K562 (cell line): Measurements from ENCODE around the gene ESRRG. TPM values are rescaled to one million over a fixed set of nuclear protein-coding genes. Genes with fewer than 3 reads are reported as not detected.

ENCODE experiments used
- ATAC-seq: fragments of 200-7000 bp; cut with Tn5 transposase; 3 replicates; pipeline ENCODE4 v1.9.1; 2020; ENCODE audit warnings: moderate library complexity
- BruUV-seq: library from RNA; stranded (reverse); fragments of 400-500 nt; replicated peaks from 2 replicates; lab custom pipeline; 2021; lab: Mats Ljungman, UMichigan
- CTCF ChIA-PET: fragments of 300-600 bp; formaldehyde crosslinking; extraction: SDS; loops from one replicate; lab custom pipeline; 2021; ENCODE audit warnings: low intra/inter-chr PET ratio; lab: Yijun Ruan, JAX
- POLR2A ChIA-PET: fragments of 300-600, 350-650 bp; sonication (Branson Sonifier 250); formaldehyde crosslinking; extraction: SDS; loops from one replicate; lab custom pipeline; 2021; ENCODE audit warnings: antibody characterized with exemption, inconsistent platforms; lab: Yijun Ruan, JAX
- DNase-seq, 4 experiments: peaks; one replicate each; pipeline versions ENCODE4 v3.0.0 to v3.0.0-alpha.2; 2011 to 2018; ENCODE audit warnings: low spot score in 3 of 4, mixed read lengths in 3 of 4; ENCODE audit errors: extremely low read depth in 1 of 4
- FAIRE-seq: peaks from 2 replicates; lab custom pipeline; 2011; peaks lifted over from hg19 to GRCh38; lab: Jason Lieb, UNC
- H2AFZ ChIP-seq: 2 replicates; pipeline ENCODE4 v1.6.0; 2011; ENCODE audit warnings: low read depth, low read length, control low read depth, inconsistent platforms
- H3K27ac ChIP-seq: fragments of 200-600 bp; 3 replicates; pipeline ENCODE4 v1.8.0; 2011; ENCODE audit warnings: low read depth, mild to moderate bottlenecking, control low read depth, inconsistent platforms, low read length, moderate library complexity, mixed read lengths; ENCODE audit errors: extremely low read depth
- H3K27me3 ChIP-seq, 2 experiments: fragments of 300-600 bp in 1 of 2; 2 replicates in 1 of 2; 3 replicates in 1 of 2; pipeline versions ENCODE4 v1.6.0 to v1.8.0; 2011; ENCODE audit warnings: inconsistent platforms in 2 of 2, low read length in 2 of 2, mild to moderate bottlenecking in 1 of 2, mixed read lengths in 1 of 2, moderate library complexity in 1 of 2; ENCODE audit not compliant: control insufficient read depth in 2 of 2, insufficient read depth in 2 of 2
- H3K36me3 ChIP-seq: fragments of 300-600 bp; 3 replicates; pipeline ENCODE4 v1.8.0; 2011; ENCODE audit warnings: mild to moderate bottlenecking, low read length, inconsistent platforms; ENCODE audit not compliant: control insufficient read depth, insufficient read depth
- H3K4me1 ChIP-seq, 2 experiments: fragments of 200-600 bp in 1 of 2; replicated peaks in 1 of 2; 2 replicates in 1 of 2; 3 replicates in 1 of 2; pipeline versions ENCODE4 v1.5.1 to v1.8.0; 2011; ENCODE audit warnings: inconsistent platforms in 2 of 2, low read length in 2 of 2, mild to moderate bottlenecking in 1 of 2, mixed read lengths in 1 of 2, moderate library complexity in 1 of 2; ENCODE audit not compliant: control insufficient read depth in 2 of 2, insufficient read depth in 2 of 2
- H3K4me2 ChIP-seq: 2 replicates; pipeline ENCODE4 v1.6.1; 2011; ENCODE audit warnings: low read length, control low read depth, inconsistent platforms, mixed read lengths; ENCODE audit not compliant: insufficient read depth
- H3K4me3 ChIP-seq: fragments of 200-600 bp; sonication (generic), shearing (Covaris generic); 2 replicates; pipeline ENCODE4 v1.5.1; 2016; ENCODE audit warnings: control low read depth, inconsistent platforms
- H3K79me2 ChIP-seq: fragments of 200-600 bp; 3 replicates; pipeline ENCODE4 v1.8.0; 2011; ENCODE audit warnings: low read length, inconsistent platforms; ENCODE audit not compliant: control insufficient read depth, insufficient read depth
- H3K9ac ChIP-seq, 2 experiments: 2 replicates each; pipeline versions ENCODE4 v1.6.0 to v1.6.1; 2011; ENCODE audit warnings: low read depth in 2 of 2, low read length in 2 of 2, control low read depth in 1 of 2, inconsistent platforms in 1 of 2, mild to moderate bottlenecking in 1 of 2, mixed read lengths in 1 of 2; ENCODE audit not compliant: insufficient read depth in 1 of 2
- H3K9me1 ChIP-seq: one replicate; pipeline ENCODE4 v1.6.0; 2011; ENCODE audit warnings: inconsistent platforms, mild to moderate bottlenecking, low read length, moderate library complexity; ENCODE audit not compliant: control insufficient read depth, insufficient read depth
- H3K9me3 ChIP-seq: replicated peaks from 2 replicates; pipeline ENCODE4 v1.5.1; 2011; ENCODE audit warnings: low read depth, low read length, inconsistent platforms; ENCODE audit not compliant: control insufficient read depth, insufficient read depth
- H4K20me1 ChIP-seq: replicated peaks from 2 replicates; pipeline ENCODE4 v1.6.1; 2011; ENCODE audit warnings: low read length, inconsistent platforms, mixed read lengths; ENCODE audit not compliant: control insufficient read depth, insufficient read depth
- CBFA2T2 ChIP-seq: fragments of 450-650 bp; conservative IDR thresholded peaks from 2 replicates; pipeline ENCODE4 v1.6.1; 2017; ENCODE audit warnings: mild to moderate bottlenecking
- CEBPG ChIP-seq, 3 experiments: fragments of 200-800 bp in 1 of 3; sonication (Bioruptor generic) in 1 of 3; sonication (generic) in 1 of 3; formaldehyde crosslinking in 1 of 3; IDR thresholded peaks in 2 of 3; conservative IDR thresholded peaks in 1 of 3; 2 replicates each; pipeline versions ENCODE4 v1.6.1 to v1.8.0; 2016 to 2022; ENCODE audit warnings: missing compliant biosample characterization in 2 of 3, missing genetic modification characterization in 2 of 3, mild to moderate bottlenecking in 1 of 3, missing genetic modification reagents in 1 of 3
- HMGN3 ChIP-seq: IDR thresholded peaks from 2 replicates; pipeline ENCODE4 v1.6.1; 2011; ENCODE audit warnings: borderline replicate concordance, low read depth, mild to moderate bottlenecking, mixed read lengths, low read length; ENCODE audit not compliant: insufficient read length; ENCODE audit errors: extremely low read depth
- NR1H2 ChIP-seq: sonication (generic); formaldehyde crosslinking; IDR thresholded peaks from 2 replicates; pipeline ENCODE4 v1.4.0; 2020; ENCODE audit warnings: mild to moderate bottlenecking, missing genetic modification reagents
- SNRNP70 ChIP-seq: fragments of 200-400 bp; formaldehyde crosslinking; optimal IDR thresholded peaks from 2 replicates; pipeline ENCODE3; 2017; ENCODE audit warnings: low read depth, low read length
- SRSF7 ChIP-seq: fragments of 200-400 bp; formaldehyde crosslinking; optimal IDR thresholded peaks from 2 replicates; pipeline ENCODE3; 2017; ENCODE audit warnings: mild to moderate bottlenecking, low read depth, low read length
- XRCC4 ChIP-seq: IDR thresholded peaks from one replicate; pipeline ENCODE4 v1.6.1; 2011; ENCODE audit not compliant: insufficient read depth, insufficient read length; ENCODE audit errors: extremely low read depth
- ZFPM2 ChIP-seq: fragments of 250-450 bp; sonication (Bioruptor Pico); IDR thresholded peaks from 2 replicates; pipeline ENCODE4 v1.5.1; 2022; ENCODE audit warnings: mild to moderate bottlenecking
- ZNF830 ChIP-seq: fragments of 250-450 bp; sonication (Bioruptor Pico); IDR thresholded peaks from 2 replicates; pipeline ENCODE4 v1.5.0; 2021; ENCODE audit warnings: mild to moderate bottlenecking
- WGBS: fragments of 100-300 bp; shearing (Covaris generic); methylation state at CpG from one replicate; pipeline ENCODE4 v1.1.6; 2016; ENCODE audit warnings: low coverage, mixed read lengths; ENCODE audit not compliant: insufficient coverage; ENCODE audit errors: missing lambda C conversion rate; 5-methylcytosine and 5-hydroxymethylcytosine counted together
- in situ Hi-C: fragments of 300-500 bp; cut with MboI; formaldehyde crosslinking; loops from 4 replicates; pipeline ENCODE4 v1.15.0; 2018; ENCODE audit warnings: inconsistent platforms, mixed read lengths
- intact Hi-C: fragments of 100-400 bp; cut with micrococcal nuclease; formaldehyde crosslinking; loops from 2 replicates; pipeline ENCODE4 v1.14.2; 2022
- polyA plus RNA-seq, 8 experiments: library from polyadenylated mRNA; depleted of rRNA in 4 of 8; stranded (reverse) in 5 of 8; unstranded in 3 of 8; fragments of >200 nt; fragmentation: Nextera tagmentation in 2 of 8; fragmentation: Illumina TruSeq in 1 of 8; extraction: Ambion mirVana in 2 of 8; extraction: Trizol in 1 of 8; gene quantifications; 2 replicates each; pipeline versions ENCODE4 v1.2.1 to v1.2.3, GENCODE V29; 2011 to 2014; ENCODE audit warnings: inconsistent platforms in 1 of 8, missing spikeins in 1 of 8
- total RNA-seq, 7 experiments: library from RNA; depleted of rRNA in 6 of 7; stranded (reverse); fragments of >200 nt in 6 of 7; fragmentation: Illumina TruSeq in 2 of 7; extraction: Trizol in 2 of 7; gene quantifications; 2 replicates each; pipeline versions ENCODE4 v1.2.1 to v1.2.3, GENCODE V29; 2011 to 2021; ENCODE audit warnings: low replicate concordance in 1 of 7
- TF ChIP-seq, protein P1 (sequence below): fragments of 450-650 bp; IDR thresholded peaks from 2 replicates; pipeline ENCODE4 v1.6.1; 2018; ENCODE audit not compliant: partially characterized antibody
- TF ChIP-seq, protein P2 (sequence below): fragments of 250-450 bp; sonication (Bioruptor Pico); IDR thresholded peaks from 2 replicates; pipeline ENCODE4 v1.6.1; 2021; ENCODE audit warnings: mild to moderate bottlenecking
- TF ChIP-seq, protein P3 (sequence below), 2 experiments: fragments of 450-650 bp; IDR thresholded peaks; 2 replicates each; pipeline ENCODE4 v1.6.1; 2016

The ESRRG gene
- total and polyA plus RNA-seq, 9 of the 15 experiments (the other 6 are each of a cell fraction or from before 2014, with no cell fraction given) = not detected

DNA sequence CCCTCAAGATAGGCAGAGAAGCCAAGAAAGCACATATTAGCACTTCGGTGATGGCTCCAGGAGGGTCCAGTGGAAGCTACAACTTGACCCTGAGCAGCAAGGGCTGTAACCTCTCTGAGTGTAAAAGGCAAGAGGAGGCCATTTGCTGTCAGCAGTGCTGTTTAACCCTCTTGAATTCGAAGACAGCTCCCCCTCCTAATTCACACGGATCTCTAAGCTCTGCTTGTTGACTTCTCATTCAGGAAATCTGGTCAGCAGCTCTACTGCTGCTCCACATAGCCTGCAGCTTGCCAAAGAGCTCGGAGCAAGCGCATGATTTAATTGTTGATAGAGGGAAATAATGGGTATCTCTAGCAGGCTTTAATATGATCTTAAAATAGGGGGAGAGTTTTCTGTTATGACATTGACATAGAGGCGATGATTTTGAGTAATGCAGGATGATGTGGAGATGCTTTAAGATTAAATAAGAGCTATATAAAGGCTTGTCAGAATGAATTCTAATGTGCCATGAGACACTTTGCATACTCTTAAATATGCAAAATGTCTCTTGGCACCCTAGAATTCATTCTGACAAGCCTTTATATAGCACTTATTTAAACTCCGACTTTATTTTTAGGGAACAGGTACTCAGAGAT, 220.6 kb downstream of the ESRRG start:
- no peak for FAIRE-seq

More for the DNA sequence above, 220.6 kb downstream of the ESRRG start:
- CTCF ChIA-PET = no interaction called here
- H3K36me3 ChIP-seq = no peaks in the 10 kb centered on the region
- H3K4me3 ChIP-seq = no peak overlapping the region
- ATAC-seq = no peak
- H3K9me1 ChIP-seq = no peaks in the 10 kb centered on the region
- no peaks in the 10 kb centered on the region for H3K4me1 ChIP-seq
- no peak for DNase-seq
- no peak overlapping the region for H3K9ac ChIP-seq
- no peak overlapping the region for H2AFZ ChIP-seq
- no peaks in the 10 kb centered on the region for H4K20me1 ChIP-seq
- 1% methylated on average over 7 of the region's 7 CpGs for WGBS
- TF ChIP-seq CEBPG (CRISPR knock-in tag; IDR thresholded peaks at IDR 0.05) (no peak), CEBPG (tag; conservative IDR thresholded peaks at IDR 0.05 in 1 of 2, IDR thresholded peaks at IDR 0.05 in 1 of 2) (no peak), XRCC4 (no peak), ZFPM2 (CRISPR knock-in tag) (no peak), HMGN3 (no peak), CBFA2T2 (no peak), SRSF7 (no peak), ZNF830 (CRISPR knock-in tag) (no peak), NR1H2 (CRISPR knock-in tag) (no peak), SNRNP70 (no peak)
- TF ChIP-seq, protein P1, sequence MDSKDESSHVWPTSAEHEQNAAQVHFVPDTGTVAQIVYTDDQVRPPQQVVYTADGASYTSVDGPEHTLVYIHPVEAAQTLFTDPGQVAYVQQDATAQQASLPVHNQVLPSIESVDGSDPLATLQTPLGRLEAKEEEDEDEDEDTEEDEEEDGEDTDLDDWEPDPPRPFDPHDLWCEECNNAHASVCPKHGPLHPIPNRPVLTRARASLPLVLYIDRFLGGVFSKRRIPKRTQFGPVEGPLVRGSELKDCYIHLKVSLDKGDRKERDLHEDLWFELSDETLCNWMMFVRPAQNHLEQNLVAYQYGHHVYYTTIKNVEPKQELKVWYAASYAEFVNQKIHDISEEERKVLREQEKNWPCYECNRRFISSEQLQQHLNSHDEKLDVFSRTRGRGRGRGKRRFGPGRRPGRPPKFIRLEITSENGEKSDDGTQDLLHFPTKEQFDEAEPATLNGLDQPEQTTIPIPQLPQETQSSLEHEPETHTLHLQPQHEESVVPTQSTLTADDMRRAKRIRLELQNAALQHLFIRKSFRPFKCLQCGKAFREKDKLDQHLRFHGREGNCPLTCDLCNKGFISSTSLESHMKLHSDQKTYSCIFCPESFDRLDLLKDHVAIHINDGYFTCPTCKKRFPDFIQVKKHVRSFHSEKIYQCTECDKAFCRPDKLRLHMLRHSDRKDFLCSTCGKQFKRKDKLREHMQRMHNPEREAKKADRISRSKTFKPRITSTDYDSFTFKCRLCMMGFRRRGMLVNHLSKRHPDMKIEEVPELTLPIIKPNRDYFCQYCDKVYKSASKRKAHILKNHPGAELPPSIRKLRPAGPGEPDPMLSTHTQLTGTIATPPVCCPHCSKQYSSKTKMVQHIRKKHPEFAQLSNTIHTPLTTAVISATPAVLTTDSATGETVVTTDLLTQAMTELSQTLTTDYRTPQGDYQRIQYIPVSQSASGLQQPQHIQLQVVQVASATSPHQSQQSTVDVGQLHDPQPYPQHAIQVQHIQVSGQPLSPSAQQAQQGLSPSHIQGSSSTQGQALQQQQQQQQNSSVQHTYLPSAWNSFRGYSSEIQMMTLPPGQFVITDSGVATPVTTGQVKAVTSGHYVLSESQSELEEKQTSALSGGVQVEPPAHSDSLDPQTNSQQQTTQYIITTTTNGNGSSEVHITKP = no peak
- TF ChIP-seq, protein P2, sequence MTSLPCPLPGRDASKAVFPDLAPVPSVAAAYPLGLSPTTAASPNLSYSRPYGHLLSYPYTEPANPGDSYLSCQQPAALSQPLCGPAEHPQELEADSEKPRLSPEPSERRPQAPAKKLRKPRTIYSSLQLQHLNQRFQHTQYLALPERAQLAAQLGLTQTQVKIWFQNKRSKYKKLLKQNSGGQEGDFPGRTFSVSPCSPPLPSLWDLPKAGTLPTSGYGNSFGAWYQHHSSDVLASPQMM = no peak
- TF ChIP-seq, protein P3, sequence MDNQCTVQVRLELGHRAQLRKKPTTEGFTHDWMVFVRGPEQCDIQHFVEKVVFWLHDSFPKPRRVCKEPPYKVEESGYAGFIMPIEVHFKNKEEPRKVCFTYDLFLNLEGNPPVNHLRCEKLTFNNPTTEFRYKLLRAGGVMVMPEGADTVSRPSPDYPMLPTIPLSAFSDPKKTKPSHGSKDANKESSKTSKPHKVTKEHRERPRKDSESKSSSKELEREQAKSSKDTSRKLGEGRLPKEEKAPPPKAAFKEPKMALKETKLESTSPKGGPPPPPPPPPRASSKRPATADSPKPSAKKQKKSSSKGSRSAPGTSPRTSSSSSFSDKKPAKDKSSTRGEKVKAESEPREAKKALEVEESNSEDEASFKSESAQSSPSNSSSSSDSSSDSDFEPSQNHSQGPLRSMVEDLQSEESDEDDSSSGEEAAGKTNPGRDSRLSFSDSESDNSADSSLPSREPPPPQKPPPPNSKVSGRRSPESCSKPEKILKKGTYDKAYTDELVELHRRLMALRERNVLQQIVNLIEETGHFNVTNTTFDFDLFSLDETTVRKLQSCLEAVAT (IDR thresholded peaks at IDR 0.05) = no peak
- TF ChIP-seq, all 486 proteins: peak for 0
- POLR2A ChIA-PET = no interaction called here
- Histone ChIP-seq H3K9me3 (no peaks in the 10 kb centered on the region), H3K27ac (no peak overlapping the region), H3K79me2 (no peaks in the 10 kb centered on the region), H3K4me2 (no peak overlapping the region), H3K27me3 (no peaks in the 10 kb centered on the region)
- no TSS peak for BruUV-seq
- in situ Hi-C loops = no loop called here
- intact Hi-C loops = no loop called here
